Kidney tubule cell (primary cell): ENCODE measurements around the gene DOCK7.
"Not testable (repeated sequence)": the region's sequence is repeated elsewhere in the genome, so short reads cannot be mapped to it uniquely, and the experiment has no call there.

Experiments
- DNase-seq: peaks from one replicate; pipeline ENCODE4 v3.0.0-alpha.2; 2018; ENCODE audit warnings: low spot score

DOCK7 gene

DNA sequence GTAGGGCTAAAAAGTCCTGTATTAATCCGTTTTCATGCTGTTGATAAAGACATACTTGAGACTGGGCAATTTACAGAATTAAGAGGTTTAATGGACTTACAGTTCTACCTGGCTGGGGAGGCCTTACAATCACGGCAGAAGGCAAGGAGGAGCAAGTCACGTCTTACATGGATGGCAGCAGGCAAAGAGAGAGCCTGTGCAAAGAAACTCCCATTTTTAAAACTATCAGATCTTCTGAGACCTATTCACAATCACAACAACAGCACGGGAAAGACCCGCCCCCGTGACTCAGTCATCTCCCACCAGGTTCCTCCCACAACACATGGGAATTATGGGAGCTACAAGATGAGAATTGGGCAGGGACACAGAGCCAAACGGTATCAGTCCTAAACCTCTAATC lies 6.3 kb upstream of the DOCK7 start:
- not testable (repeated sequence) for DNase-seq

DNA sequence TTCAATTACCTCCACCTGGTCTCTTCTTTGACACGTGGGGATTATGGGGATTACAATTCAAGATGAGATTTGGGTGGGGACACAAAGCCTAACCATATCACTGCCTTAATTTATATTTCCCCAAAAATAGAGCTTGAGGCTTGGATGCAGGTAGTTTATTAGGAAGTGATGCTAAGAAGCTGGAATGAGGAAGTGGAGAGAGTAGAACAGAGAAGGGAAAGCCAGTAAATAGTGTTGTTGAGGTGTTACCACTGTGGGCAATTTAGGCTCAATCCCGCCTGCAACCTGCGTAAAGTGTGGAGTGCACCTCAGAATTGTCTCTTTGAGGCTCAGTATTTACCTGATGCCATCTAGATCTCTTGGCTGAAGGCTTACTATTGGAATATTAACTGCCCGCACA lies 4.9 kb upstream of the DOCK7 start:
- peak; percentile 40 for DNase-seq

DNA sequence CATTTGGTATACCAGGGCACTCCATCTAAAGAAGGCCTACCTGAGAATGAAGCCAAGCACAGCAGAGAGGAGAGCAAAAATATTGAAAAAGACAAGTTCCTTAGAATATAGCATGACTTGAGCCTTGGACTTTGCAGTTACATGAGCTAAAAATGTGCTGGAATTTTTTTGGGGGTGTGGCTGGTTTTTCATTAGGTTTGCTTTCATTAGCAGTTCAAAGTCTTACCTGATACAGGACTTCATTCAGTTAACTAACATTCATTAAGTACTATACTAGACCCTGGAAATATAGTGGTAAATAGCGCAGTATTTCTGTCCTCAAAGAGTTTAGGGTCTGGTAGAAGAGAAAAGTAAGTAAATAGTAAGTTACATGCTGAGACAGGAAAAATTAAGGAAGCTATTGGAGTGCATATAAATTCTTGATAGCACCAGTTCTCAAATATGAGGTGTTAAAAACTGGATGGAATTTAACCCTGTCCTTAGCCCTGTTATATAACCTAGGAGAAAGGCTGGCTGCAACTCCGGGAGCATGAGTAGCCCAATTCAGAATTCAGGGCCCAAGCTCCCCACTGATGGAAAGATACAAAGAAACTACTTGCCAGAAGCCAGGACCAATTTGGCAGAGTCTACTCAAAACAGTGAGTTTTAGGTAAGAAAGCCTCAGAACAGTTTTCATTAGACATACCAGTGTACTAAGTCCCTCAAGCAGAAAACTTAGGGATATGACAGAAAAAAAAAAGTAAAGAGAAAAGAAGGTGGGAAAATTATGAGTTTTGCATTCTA lies 3.1 kb upstream of the DOCK7 start:
- no peak for DNase-seq

DNA sequence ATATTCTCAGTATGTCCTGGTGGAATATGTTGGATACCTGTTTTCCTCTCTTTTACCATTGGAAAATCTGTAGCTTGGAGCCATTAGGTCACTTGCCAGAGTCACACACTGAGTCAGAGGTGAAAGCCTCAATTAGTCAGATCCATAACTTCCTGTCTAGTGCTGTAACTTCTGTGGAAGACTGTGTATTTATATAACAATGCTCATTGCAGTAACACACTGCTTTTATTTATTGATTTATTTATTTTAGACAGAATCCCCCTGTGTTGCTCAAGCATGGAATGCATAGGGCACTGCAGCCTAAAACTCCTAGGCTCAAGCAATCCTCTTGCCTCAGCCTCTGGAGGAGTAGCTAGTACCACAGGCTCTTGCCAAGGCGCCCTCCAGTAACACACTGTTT lies 1.3 kb upstream of the DOCK7 start:
- peak; percentile 84 for DNase-seq

DNA sequence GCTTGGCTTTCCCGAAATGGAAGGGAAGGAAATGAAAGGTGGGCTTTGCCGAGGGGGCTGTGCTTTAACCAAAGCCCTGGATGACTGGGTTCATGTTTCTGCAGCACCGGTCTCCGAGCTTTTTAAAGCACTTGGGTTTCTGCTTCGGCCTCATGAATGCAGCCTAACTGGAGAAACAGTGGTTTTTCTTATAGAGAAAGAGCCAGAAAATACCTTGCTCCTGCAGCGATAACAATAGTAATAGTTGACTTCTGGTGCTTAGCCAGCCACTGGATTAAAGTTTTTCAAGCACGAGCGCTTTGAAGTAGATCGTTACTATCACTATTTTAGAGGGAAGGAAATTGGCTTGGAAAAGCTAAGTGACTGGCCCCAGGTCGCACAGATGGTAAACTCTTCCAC lies 500 bp upstream of the DOCK7 start:
- no peak for DNase-seq

DNA sequence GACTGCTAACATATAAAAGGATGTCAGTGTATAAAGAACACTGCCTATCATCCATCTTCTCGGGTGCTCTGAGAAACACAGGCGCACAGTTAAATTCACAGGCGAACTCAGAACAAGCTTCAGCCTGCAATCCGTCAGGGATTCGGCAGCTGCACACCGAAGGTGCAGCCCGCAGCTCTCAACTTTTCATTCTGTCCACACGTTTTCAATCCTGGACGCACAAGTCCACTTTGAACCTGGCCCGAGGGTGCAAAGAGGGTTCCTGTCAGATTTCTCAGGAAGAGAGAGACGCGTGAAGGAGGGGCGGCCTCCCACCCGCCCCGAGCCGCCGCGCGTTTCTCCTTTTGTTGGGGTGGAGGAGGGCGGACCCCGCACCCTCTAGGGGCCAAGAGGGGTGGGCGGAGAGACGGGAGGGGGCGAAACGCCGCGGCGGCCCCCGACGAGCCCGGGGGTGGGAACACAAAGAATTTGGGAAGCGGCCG lies 724 bp downstream of the DOCK7 start:
- DNase-seq = peak; percentile 40

DNA sequence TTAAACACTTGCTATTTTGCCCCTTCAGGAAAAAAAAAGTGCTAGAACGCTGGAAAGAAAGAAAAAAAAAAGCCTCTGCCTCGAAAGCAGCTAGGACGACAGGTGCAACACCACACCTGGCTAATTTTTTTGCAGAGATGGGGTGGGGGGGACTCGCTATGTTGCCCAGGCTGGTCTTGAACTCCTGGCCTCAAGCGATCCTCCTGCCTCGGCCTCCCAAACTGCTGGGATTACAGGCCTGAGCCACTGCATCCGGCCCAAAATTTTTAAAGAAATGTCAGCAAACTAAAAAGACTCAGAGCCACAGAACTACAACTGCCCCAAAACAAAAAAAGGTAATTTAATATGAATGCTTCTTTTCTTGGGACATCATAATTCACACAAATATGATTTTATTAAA lies 1.4 kb downstream of the DOCK7 start:
- DNase-seq = no peak

DNA sequence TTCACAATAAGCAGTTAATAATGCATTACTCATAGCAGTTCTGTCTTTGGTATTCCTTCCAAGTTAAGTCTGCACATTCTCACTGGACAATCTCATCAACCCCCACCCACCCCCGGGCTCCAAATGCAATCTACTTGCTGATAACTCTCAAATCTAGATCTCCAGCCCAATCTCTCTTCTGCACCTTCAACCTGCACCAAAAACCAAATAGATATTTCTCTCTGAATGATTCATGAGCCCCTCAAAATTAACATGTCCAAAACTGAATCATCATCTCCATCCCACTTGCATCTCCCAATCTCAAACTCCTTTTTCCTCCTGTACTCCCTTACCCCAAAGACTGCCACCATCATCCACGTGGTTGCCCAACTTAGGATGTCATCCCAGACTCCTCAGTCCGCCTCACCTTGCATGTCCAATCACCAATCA lies 2.7 kb downstream of the DOCK7 start:
- DNase-seq = peak; percentile 20

DNA sequence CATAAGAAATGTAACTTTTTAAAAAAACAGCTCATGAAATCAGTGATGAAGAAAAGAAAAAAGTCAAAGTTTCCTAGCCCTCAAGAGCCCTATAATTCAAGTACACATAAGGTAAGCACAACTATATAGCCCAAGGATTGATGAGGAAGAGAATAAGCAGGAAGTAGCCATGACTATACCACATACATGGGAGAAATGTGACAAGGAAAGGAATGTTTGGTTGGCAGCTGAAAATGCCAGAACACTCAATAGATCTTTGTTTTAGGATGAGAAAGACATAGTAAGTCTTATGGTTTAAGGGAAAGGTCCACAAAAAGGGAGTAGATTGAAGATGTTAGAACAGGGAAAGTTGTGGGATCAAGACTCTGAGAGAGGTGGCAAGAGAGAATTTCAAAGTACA lies 5.7 kb downstream of the DOCK7 start:
- peak; percentile 66 for DNase-seq

DNA sequence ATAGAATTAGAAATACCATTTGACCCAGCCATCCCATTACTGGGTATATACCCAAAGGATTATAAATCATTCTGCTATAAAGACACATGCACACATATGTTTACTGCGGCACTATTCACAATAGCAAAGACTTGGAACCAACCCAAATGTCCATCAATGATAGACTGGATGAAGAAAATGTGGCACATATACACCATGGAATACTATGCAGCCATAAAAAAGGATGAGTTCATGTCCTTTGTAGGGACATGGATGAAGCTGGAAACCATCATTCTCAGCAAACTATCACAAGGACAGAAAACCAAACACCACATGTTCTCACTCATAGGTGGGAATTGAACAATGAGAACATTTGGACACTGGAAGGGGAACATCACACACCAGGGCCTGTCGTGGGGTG lies 7.2 kb downstream of the DOCK7 start:
- DNase-seq = not testable (repeated sequence)

DNA sequence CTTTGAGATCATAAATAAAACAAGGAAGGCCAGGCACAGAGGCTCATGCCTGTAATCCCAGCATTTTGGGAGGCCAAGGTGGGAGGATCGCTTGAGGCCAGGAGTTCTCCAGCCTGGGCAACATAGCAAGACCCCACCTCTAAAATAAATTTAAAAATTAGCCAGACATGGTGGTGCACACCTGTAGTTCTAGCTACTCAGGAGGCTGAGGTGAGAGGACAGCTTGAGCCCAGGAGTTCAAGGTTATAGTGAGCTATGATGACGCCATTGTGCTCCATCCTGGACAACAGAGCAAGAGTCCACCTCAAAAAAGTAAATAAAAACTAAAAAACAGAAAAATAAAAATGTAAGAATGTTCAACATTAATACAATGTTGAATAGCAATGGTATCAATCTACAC lies 10.4 kb downstream of the DOCK7 start:
- DNase-seq = not testable (repeated sequence)

DNA sequence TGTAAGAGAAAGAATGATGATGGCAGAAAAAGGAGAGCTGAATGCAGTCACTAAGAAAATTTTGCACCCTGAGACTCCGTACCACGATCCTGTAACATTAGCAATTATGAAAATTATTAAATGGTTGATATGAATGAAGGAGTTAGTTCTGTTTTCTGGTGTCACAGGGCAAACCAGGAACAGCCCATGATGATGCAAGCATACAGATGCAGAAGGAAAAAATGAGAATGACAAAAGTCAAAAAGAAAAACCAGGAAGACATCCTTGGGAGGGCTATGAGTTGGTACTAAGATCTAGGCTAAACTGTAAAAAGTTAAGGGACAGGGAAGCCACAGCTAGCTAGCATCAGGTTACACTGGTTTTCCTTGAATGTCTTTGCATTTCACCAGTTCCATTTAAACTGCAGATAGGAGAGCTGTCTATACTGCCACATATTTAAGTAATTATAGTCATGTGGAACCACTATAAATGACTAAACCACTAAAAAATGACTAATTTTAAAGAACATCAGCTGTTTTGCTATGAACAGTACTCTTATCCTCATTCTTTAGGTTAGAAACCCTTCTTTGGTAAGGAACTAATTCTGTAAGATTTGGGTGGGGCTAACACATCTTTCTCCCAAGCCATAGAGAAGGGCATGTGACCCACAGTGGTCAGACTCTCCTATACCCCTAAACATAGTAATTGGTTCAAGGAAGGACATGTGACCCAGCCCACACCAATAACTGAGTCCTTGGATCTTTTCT lies 11.4 kb downstream of the DOCK7 start:
- no peak for DNase-seq

DNA sequence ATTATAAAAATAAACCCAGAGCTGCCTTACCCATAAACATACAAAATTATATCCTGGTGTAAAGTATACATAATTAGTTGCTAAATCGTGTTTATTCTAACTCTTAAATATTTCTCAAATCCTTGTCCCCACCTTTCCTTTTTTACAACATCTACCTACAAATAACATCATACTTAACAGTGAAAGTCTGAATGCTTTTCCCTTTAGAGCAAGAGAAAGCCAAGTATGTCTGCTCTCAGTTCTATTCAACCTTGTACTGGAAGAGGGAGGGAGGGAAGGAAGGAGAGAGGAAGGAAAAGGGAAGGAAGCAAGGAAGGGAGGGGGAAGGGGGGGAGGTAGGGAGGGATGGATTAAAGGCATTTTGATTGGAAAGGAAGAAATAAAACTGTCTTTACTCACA lies 14.6 kb downstream of the DOCK7 start:
- no peak for DNase-seq

DNA sequence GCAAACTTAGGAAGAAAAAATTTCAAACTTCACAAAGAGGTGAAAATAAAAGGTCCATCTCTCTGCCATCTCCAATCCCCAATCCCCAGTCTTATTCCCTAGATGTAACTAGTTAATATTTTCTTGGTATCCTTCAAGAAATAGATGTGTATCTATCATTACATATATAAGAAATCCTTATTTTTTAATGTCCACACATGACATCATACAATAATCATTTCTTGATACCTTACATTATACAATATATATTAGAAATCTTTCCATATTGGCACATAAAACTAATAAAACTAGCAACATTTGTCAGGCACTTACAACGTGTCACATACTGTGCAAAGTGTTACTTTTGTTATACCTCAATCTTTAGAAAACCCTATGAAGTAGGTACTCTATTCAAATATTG lies 16.2 kb downstream of the DOCK7 start:
- DNase-seq = no peak

DNA sequence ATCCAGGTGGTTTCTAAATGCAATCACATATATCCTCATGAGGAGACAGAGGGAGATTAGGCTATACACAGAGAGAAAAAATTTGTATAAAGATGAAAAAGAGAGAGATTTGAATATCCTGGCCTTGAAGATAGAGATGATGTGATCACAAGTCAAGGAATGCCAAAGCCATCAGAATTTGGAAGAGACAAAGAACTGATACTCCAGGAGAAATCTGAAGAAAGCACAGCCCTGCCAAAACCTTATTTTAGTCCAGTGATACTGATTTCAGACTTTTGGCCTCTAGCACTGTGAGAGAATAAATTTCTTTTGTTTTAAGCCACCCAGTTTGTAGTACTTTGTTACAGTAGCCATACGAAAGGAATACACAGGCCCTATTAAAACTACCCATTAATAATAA lies 33.4 kb downstream of the DOCK7 start:
- DNase-seq = no peak

DNA sequence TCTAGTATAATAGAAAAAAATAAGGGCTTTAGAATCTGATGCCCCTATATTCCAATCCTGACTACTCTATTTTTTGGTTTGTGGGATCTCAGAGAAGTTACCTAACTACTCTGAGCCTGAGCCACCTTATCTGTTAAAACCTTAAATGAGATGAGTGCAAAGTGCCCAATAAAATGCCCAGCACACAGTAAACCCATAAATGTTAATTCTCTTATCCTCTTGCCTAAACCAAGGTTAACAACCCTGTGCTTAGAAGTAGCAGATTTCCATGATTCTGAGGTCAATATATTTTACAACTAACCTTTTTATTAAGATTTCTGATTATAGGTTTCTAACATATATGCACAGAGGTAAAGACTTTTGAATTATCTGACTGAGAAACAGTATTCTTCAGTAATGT lies 35.8 kb downstream of the DOCK7 start:
- no peak for DNase-seq

DNA sequence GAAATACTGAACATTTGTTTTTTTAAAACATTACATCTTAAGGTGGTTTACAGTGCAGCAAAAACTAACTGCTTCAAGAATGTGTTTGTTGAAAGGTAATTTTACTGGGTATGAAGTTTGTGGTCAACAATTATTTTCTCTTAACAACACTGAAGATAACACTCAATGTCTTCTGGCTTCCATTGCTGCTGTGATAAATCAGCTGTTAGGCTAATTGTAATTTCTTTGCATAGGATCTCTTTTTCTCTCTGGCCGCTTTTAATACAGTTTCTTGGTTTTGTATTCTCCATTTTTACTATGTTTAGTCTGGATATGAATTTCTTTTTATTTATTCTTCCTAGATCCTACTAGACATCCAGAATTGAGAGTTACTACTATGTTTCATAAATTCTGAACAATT lies 44.9 kb downstream of the DOCK7 start:
- no peak for DNase-seq

DNA sequence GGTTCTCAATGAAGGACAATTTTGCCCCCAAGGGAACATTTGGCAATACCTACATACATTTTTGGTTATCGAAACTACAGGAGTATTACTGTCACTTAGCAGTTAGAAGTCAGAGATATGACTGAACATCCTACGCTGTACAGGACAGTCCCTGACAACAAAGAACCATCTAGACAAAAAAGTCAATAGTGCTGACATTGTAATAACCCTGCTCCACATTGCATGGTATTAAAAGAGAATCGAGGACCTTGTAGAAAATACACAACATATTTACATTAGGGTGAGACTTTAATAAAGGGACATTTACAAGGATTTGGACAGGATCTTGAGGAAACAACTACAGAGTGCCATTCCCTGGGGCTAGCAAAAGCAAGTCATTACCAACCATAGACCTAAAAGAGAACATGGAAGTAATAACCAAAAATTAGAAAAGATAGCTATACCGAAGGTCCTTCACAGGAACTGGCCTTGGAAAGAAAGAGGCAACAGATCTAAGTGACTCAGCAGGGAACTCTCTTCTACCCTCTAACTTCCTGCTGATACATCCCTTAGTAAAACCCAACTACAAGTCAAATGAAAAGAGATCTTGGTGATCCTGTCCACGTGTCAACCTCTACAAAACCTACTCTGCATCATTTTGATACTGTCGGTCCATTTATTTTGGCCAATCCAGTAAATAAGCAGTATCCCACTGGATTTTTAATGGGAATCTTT lies 50.6 kb downstream of the DOCK7 start:
- DNase-seq = peak; percentile 4

DNA sequence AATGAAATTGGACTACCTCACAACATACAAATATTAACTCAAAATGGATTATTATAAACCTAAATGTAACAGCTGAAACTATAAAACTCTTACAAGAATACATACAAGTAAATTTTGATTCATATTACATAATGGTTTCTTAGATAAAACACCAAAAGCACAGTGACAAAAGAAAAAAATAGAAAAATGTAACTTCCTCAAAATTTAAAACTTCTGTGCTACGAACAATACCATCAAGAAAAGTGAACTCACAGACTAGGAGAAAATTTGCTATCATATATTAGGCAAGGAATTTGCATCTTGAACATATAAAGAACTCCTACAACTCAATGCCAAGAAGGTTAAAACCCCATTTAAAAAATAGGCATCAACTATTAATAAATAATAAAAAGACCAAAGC lies 59.7 kb downstream of the DOCK7 start:
- DNase-seq = no peak

DNA sequence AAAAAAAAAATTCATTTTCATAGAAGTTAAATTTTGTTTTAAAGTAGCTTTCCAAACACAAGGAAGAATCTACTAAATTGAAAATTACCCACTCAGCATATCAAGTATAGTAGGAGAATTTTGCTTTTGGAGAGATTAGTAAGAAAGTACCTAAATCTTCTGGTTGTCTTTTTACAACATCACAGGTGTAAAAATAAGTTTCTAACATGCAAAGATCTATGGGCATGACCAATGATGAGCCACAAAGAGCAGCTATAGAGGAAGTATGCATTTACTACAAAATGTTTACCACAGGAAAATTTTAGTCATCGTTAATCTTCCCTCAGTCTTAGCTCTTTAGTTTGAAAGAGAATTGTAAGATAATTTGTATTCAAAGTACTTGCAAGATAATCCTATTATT lies 62.8 kb downstream of the DOCK7 start:
- DNase-seq = no peak

DNA sequence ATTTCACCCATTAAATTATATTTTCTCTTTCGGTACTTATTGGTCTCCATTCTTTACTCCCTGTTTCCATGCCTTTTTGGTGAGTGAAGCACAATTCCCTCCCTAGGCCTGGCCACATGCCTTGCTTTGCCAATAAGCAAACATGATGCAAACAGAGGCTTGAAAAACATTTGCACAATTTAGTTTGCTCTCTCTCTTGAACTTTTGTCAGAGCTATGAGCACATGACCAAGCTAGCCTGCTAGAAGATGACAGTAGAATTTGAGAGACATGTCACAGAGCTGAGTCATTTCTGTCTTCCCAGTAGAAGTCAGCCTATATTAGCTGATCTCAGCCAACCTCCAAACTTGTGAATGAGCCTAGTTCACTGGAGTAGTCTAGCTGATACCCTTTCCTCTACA lies 66.3 kb downstream of the DOCK7 start:
- DNase-seq = peak; percentile 84

DNA sequence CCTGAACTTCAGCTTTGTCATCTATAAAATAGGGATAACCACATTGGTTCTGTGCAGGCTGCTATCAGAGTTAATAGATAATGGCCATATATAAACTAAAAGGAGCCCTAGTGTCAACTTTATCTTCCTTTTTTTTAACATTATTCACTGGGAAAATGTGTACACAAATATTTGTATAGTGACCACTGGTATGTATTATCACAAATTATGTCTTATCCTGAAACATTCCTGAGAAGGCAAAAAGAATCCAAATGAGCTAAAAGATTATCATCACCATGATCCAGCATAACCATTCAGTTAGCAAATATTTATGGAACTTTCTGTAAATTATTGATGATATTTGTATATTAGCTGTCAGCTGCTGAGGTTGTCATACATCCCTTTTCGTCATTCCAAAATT lies 74.3 kb downstream of the DOCK7 start:
- no peak for DNase-seq

DNA sequence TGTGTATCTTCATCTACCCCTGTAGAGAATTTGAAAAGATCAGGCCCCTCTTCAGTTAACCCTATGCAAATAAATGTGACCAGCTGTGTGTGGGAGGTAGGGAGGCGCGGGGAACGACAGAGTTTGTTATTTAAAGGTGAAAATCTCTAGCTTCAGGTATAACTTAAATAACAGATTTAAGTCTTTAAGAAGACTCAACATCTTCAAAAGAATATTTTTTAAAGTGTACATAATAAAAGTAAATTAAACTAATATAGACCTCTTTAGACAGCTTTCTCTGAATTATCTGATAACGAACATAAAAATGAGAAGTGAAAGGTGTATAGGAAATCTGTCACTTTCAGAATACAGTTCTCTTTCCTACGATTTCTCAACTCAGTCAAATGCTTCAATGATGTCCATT lies 74.9 kb downstream of the DOCK7 start:
- no peak for DNase-seq
